22Rv1 (cell line): ENCODE results near the gene PNPLA5.
"Not testable (repeated sequence)": the region's sequence is repeated elsewhere in the genome, so short reads cannot be mapped to it uniquely, and the experiment has no call there.

Experiments
- CTCF ChIP-seq: fragments of 450-650 bp; IDR thresholded peaks from 2 replicates; pipeline ENCODE4 v1.5.1; 2017; ENCODE audit warnings: mild to moderate bottlenecking
- ZFX ChIP-seq: fragments of 450-650 bp; IDR thresholded peaks from 2 replicates; pipeline ENCODE4 v1.6.1; 2017; ENCODE audit warnings: antibody characterized with exemption, borderline replicate concordance

DNA sequence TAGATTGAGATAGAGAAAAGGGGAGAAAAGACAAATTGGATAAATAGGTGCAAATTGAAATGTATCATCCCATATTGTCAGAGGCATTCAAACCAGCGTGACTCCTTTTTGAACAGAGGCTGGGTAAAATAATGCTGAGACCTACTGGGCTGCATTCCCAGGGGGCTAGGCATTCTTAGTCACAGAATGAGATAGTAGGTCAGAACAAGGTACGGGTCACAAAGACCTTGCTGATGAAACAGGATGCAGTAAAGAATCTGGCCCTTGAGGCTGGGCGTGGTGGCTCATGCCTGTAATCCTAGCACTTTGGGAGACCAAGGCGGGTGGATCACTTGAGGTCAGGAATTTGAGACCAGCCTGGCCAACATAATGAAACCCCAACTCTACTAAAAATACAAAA is 22.8 kb downstream of the PNPLA5 start:
- TF ChIP-seq CTCF, ZFX: not testable (repeated sequence)
